Measurements from ENCODE around the gene SMG6.
A peak's percentile ranks its signal among the peaks of the same experiment; 100 is the strongest.

The SMG6 gene

GRCh38 chr17:2093349-2093748 is 210.2 kb downstream of the SMG6 start:
- DNase-seq: no peak

- DNase-seq: no peak
Observed at GRCh38 chr17:2092253-2092652, 211.3 kb downstream of the SMG6 start.

GRCh38 chr17:2090804-2091534 is 212.6 kb downstream of the SMG6 start:
- DNase-seq: no peak

GRCh38 chr17:2090210-2090641 is 213.4 kb downstream of the SMG6 start:
- DNase-seq: no peak

DNA sequence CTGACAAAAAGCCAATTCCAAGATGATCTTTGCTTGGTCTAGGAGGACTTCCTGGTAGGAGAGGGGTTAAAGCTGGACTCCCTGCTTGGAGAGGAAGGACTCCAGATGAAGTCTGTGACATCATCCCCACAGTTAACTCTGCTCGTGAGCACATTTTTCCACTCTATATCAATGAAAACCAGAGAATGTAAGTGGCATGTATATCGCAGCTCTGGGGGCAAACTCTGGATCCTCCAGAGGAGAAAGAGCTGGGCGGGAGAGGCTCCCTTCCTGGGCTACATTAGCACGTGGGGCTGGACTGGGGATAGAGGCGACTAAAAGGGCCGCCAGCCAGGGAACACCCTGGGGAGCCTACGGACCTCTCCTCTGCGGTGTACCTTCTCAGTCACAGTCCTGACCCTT is 214.6 kb downstream of the SMG6 start:
- no peak for DNase-seq

- peak; percentile 52 to 63 for DNase-seq
Observed at GRCh38 chr17:2087597-2088211, 215.9 kb downstream of the SMG6 start.

DNA sequence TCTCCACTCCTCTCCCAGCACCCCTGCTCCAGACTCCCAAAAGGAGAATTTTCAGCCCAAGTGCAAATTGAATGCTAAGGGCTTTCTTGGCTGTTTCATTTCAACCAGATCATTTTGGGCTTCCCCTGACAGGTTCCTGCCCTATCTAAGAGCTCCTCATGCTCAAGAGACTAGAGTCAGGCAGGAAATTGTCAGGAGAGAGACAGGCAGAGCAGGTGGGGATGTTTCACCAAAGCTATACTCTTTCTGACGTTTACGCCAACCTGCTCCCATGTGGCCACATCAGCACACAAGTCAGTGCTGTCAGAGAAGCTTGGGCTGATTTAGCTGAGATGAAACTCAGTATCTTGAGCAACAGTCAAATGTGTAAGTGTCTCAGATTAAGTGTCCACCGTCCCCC is 217.3 kb downstream of the SMG6 start:
- DNase-seq: no peak

DNA sequence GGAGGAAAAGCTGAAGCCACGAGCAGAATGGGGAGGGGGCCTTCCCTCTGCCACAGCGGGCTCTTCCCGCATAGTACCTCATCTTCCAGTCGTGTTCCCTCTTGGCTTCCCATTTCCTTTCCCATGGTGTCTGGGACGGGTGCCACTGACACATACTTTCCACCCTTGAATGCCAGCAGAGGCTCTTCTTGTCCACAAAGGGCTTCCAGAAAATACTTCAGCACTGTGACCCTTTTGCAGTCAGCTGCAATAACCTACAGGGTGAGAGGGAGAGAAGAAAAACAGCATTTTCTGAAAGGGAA is 218.0 kb downstream of the SMG6 start:
- DNase-seq: no peak

GRCh38 chr17:2084766-2085647 is 218.6 kb downstream of the SMG6 start:
- DNase-seq: no peak

DNA sequence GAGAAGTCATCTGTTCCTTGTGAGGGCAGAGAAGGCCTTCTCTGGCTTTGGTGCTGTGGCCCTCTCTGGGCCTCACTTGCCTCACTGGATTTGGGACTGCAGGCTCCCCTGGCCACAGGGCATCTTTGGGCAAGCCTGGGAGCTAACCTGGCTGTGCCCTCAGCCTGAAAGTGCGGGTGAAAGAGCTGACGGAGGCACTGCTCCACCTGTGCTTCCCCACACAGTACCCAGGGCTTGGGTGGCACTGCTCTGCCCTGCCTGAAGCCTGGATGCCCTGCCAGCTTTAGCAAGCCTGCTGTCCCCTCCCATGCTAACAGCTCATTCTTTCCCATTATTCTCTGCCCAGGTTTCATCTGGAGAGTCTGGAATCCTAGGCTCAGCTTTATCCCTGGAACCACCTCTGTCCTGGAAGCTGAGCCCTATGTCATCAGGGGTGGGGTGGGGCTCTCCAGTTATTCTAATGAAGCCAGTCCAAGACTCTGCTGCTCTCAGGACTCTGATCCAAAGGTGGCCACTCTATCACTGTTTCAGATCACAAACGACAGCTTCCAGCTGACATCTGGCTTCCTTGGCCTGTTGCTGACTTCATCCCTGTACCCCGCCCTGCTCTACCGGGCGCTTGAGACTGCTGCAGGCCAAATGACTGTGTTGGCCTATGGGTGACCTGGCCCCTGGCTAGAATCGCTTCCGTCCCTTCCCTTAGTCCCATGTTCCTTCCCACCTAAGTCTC is 219.4 kb downstream of the SMG6 start:
- no peak for DNase-seq

- peak in 1 of 2 donors; percentile 52 for DNase-seq
Observed at GRCh38 chr17:2083613-2084035, 220.0 kb downstream of the SMG6 start.

- DNase-seq: no peak
Observed at GRCh38 chr17:2082003-2082781, 221.4 kb downstream of the SMG6 start.

DNA sequence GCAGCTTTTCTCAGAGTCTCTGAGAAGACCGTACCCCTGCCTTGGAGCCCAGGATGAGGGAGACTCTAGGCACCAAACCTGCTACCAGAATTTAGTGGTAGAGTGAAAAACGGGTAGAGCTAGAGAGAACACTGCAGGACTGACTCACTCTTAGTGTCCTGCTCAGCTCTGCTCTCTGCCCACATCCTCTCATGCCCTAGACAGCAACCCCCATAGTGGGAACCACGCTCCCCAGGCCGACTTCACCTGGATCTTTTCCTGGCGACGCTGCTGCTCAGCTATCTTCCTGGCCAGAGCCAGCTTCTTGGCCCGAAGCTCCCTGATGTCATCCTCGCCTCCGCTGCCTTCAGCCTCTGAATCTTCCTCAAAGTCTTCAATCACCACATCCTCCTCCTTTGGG is 222.0 kb downstream of the SMG6 start:
- DNase-seq: no peak

- no peak for DNase-seq
Observed at GRCh38 chr17:2077040-2077439, 226.5 kb downstream of the SMG6 start.

GRCh38 chr17:2076087-2076984 is 227.2 kb downstream of the SMG6 start:
- DNase-seq: no peak

DNA sequence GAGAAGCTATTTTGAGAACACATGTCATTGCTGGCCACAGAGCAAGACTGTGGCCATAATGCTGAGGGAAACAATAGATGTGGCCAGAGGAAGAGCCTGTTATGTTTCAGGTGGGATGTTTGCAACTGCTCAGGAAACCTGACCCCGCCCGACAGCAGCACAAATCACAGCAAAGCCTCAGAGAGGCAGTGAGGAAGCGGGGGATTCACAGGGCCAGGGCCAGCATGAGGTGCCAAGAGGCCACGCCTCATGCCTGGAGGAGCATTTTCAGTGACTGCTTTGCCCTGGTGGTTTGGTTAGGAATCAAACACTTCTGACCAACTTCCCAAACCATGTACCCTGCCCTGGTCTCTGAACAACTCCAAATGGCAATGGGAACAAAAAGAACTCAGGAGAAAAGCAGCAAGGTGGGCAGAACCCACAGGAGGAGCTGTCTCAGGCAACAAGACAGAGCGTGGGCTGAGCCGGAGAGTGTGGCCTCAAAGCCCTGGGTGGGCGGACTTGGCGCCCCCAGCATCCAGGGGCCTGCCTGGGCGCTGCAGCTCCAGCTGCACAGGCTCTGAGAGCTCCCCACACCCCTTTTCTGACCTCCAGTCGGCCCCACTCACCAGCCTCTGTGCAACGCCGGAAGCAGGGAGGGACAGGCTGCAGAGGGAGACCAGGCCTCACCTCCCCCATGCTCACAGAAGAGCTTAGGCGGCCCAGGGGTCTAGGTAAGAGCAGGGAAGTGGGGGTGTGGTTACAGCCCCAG is 228.1 kb downstream of the SMG6 start:
- DNase-seq: no peak

DNA sequence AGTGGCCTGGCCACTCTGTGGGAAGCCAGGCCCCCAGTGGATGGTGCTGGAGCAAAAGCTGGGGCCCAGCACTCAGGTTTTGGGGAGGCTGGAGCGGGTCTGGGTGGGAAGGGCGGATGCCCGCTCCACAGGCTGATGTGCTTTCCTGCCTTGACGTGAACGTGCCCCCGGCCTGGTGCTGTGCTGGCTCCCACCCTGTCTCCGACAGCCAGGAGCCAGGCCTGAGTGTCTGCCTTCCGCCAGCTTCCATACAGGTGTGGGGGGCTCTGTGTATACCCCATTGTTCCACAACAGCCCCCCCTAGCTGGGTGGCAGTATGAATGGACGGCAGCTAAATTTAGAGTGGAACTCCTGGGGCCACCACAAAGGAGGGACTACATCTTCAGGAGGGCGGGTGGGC is 228.7 kb downstream of the SMG6 start:
- no peak for DNase-seq

DNA sequence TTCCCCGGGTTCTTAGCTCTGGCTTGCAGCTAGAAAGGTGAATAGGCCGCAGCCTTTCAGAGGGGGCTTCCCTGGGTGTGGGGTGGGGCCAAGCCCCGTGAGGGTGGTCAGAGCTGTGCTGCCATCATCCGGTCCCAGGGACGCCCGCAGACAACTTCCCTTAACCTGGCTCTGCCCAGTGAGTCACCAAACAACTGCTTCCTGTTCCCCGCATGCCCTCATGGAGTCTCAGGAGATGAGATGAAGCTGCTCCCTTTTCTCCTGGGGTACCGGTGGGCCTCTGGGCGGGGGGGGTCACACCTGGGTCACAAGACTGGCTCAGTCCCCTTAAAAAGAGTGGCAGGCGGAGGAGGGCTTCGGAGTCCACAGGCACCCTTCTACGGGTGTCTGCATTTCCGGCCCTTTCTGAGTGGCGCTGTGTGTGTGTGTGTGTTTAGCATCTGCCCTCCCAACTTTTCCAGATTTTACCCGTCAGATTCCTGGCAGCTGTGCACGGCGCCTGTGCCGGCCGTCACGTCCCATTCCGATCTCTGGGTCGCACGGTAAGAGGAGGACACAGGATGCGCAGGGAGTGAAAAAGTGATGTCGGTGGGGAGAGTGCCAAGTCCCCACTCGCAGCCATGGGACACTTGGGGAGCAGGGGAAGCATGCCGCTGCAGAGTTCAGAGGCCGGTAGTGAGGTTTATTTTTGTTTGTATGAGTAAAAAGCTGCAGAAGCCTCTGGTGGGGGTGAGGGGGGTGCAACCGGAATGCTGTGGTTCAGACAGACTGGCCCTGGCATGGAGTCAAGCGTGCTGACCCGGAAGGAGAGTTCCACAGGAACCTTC is 231.9 kb downstream of the SMG6 start:
- peak in 1 of 2 donors; percentile 25 for DNase-seq

DNA sequence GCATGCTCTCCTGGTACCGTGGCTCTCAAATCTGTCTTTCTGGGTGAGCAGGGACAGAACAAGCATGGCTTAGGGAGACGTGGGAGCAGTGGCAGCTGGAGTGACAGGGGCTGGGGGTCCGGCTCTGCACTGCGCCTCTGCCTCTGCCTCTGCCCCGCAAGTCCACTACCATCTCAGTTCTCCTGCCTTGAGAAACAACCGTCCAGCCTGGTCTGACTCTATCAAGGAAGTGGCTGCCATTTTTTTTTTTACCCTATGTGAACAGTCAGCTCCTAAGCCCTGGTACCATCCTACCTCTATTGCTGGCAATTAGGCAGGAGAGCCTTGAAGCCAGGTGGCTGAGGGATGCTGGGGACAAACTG is 232.6 kb downstream of the SMG6 start:
- DNase-seq: no peak

Data from CD4-positive, alpha-beta T cell treated with Interferon alpha-2 for 1 hour (primary cell).